Stimulated activated CD8-positive, alpha-beta memory T cell treated with anti-CD3 and anti-CD28 coated beads, Interleukin-15, amount 100 ng/mL, for 48 hours (primary cell): ENCODE measurements around the gene IL1RN.

Experiments
- DNase-seq, 2 donors: peaks; one replicate each; pipeline ENCODE4 v3.0.0-alpha.2; 2020; ENCODE audit warnings: low read depth in 2 of 2

IL1RN gene

DNA sequence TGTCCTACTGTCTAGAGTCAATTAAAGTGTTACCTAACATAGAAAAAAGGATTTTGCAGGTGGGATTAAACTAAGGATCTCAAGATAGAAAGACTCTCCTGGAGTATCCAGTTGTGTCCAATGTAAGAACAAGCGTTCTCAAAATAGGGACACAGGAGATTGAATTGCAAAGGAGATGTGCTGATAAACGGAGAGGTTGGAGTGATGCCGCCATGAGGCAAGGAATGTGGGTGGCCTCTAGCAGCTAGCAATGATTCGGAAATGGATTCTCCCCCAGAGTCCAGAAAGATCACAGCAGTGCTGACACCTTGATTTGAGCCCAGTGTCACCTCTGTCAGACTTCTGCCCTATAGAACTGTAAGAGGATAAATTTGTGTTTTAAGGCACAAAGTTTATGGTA lies 24.1 kb upstream of the IL1RN start:
- DNase-seq: no peak

DNA sequence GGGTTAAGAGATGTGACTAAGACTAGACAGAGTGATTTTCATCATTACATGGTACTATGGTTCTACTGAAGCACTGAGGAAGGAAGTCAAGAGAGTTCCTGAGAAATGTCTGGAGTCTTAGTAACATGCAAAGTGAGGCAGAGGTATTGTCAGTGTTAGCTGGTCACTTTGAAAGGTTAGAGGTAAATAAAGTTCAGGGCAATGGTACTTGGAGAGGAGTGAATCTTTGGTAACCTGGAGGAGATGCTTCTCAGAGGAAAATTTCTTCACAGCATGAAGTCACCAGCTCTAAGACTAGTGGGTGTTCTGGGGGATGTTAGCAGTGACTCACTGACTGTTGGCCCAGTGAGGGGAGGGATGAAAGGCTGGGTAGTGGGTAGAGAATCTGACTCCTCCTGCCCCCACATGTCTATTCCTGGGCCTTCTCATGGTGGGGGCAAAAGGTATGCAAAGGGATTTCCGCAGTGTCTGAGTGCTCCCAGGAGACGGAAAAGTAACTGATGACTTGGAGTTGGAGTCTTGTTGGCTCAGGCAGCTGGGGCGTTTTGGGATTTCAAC lies 23.3 kb upstream of the IL1RN start:
- DNase-seq: peak; percentile 37 to 39

DNA sequence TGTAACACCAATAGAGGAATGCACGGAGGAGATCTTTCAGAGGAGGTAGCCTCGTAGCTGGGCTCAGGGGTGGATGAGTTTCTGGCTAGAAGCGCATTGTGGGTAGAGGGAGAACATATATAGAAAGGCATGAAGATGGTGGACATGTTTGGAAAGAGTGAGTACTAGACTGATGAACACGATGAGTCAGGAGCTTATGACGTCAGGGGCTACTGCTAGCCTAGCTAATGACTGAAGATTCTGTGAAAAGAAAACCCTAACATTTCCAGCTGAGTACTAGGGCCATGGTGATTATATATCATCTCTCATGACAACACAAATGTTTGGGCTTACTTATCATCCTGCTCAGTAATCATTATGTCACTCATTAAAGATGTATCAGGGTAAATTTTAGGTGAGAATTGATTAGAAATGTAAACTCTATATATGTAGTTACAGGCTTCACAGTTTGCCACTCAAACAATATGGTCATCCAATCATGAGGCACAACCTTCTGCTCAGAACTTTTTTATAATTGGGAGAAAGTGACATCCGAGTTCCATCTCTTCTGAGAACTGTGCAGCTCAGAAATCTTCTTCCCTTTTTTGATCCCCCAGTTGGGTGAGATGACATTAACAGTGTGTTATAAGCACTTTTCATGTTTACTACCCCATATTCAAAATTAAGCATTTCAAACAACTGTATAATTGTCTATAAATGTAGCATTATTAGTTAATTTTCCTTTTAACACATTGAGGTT lies 22.2 kb upstream of the IL1RN start:
- peak; percentile 41 to 46 for DNase-seq

DNA sequence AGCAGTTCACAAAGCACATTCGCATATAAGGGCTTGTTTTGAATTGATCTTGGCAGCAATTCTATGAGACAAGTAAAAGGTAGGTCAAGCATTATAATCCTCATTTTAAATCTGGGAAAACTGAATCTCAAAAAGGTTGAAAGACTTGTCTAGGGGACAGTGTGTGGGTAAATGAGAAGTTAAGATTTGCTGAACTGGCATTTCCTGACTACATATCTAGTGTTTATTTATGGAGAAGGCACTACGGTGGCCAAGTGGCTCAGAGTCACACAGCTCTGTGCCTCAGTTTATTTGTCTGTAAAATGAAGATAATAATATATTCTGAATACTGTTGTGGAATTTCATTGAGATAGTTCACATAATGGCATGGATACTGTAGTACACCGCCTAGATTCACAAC lies 16.3 kb upstream of the IL1RN start:
- DNase-seq: no peak

DNA sequence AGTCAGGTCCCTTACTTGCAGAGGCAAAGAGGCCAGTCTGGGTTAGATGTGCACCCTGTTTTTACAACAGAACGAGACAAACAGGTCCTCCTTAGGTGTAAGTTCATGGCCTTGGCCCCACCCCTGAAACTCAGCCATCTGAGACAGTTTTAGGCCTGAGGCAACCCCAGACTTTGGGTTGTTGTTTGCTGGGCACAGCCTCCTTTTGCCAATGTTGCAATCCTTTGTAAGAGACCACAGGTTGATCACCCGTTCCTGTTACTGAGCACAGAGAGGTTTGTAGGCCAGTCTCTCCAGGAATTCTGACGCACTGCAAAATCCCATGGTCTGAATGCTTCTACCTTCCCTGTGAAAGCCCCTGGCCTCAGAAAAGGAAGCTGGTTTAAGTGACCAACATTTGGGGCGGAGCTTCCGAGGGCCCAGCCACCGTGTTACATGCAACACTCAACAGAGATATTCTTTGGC lies 15.5 kb upstream of the IL1RN start:
- DNase-seq: no peak

DNA sequence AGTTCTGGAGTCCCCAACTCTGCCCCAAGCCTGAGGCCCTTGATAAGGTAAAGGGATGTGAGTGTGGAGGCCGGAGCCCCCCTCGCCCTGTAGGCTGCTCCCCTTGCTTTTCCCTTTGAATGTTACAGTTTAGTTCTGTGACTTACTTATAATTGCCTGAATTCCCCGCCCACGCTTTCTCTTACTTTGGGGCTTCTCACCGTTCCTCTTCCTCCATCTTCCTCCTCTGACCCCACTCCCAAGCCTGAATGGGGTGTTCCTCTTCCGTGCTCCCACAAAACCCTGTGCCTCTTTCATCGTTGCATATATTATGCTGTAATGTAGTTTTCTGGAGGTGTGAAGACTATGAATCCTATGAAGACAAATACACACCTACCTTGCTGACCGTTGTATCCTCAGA lies 15.0 kb upstream of the IL1RN start:
- no peak for DNase-seq

DNA sequence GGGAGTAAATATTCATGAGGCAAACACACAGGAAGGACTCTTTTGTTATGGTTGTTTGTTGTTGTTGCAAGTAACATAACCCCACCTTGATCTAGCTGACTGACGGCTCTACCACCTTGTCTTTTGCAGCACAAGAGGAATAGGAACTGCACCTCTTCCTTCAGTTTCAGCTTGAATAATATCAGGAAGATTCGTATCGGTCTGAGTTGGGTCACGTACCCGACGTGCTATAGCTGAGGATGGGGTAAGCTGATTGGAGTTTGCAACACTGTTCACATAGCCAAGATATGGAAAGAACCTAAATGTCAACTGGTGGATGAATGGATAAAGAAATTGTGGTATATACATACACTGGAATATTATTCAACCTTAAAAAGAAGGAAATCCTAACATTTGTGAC lies 14.5 kb upstream of the IL1RN start:
- DNase-seq: no peak

DNA sequence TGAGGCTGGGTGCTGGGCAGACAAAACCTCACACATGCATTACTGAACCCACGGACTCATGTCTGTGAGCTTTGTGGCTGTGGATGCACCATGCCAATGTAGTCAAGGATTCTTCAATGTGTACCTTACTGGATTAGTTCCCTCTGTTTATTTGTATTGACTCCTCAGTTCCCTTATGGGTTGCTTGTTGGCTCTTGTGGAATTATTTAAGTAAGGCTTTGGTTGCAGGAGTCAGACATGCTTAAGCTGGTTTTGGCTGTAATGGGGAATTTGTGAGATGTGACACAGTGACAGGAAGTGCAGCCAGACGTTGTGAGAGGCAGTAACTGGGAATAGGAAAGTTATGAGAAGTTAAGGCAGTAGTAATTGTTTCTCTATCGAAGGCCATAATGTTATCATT lies 13.6 kb upstream of the IL1RN start:
- DNase-seq: no peak

DNA sequence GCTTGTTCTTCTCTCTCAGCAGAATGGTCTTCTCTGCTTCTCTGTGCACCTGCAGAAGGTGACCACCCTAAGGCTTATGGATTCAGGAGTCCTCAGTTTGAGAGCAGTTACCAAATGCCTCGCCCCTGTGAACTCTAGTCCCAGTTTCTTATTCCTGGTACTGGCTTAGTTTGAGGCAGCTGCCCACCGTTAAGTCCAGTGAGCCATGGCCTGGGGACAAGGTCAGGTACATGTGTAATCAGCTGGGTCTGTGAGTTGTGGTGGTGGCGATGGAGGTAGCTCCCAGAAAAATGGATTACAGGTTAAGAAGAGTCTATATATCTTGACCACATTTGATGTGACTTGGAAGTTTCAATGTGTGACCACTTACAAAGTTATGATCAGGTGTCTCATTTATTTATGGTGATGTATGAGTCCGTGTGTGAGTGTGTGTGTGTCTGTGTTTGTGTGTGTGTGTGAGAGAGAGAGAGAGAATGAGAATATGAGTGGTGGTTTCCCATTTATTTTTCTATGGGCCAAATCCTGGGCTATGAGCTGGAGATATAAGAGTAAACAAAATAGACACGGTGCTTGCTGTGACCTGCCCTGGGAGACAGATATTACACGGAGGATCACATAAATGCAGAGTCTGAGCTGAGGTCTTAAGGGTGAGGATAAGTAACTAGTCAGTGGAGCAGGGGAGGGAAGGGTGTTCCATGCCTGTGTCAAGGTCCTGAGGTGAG lies 13.0 kb upstream of the IL1RN start:
- no peak for DNase-seq

DNA sequence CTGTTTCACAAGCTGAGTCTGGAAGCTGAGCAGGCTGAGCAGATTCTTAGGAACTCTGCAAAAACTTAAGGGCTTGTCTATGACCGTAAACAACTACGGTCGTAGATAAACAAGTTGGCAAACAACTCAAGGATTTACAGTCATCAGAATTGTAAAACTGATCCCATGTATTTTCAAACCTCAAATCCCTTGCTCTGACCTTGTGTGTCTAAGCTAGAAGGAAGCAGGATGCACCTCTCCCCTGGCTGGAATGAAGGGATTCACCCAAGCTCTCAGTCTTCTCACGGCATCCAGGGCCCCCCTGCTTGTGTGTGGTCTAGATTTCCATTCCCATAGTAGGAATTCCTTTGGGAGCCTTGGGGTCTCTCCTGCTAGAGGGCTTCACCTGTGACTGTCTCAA lies 12.4 kb upstream of the IL1RN start:
- DNase-seq: no peak

DNA sequence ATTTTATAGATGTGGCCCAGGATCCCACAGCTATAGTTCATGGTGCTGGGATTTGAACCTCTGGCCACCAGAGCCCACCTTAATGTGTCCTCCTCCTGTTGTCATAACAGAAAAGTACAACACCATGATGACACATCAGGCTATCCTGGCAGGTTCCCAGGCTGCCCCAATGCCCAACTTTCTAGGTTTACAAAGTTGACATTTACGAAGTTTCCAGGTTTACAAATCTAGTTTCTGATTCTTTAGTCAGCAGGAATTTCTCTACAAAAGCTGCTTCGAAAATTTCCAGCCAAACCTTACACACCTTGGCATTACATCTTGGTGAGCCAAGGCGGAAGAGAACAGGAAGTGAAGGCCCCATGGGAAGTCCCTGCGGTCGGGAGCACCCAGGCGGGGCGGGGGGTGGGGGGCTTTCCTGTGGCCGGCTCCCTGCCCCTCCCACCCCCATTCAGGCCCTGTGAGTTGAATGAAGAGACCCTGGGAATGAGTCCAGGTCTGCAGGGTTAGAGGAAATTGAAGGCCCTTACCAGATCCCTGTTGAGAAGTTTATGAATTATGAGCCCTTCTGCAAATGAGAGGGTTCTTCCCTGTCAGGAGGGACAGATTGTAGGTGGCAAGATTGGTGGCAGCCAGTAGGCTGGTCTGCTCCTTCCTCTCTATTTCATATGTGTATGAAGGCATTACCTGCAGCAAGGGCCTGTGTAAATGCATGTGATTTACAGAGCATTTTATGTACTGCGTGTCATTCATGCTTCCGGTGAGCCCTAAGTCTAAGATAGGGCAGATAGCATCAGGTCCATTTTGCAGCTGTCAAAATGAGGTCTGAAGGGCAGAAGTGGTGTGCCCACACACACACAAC lies 11.1 kb upstream of the IL1RN start:
- DNase-seq: no peak

DNA sequence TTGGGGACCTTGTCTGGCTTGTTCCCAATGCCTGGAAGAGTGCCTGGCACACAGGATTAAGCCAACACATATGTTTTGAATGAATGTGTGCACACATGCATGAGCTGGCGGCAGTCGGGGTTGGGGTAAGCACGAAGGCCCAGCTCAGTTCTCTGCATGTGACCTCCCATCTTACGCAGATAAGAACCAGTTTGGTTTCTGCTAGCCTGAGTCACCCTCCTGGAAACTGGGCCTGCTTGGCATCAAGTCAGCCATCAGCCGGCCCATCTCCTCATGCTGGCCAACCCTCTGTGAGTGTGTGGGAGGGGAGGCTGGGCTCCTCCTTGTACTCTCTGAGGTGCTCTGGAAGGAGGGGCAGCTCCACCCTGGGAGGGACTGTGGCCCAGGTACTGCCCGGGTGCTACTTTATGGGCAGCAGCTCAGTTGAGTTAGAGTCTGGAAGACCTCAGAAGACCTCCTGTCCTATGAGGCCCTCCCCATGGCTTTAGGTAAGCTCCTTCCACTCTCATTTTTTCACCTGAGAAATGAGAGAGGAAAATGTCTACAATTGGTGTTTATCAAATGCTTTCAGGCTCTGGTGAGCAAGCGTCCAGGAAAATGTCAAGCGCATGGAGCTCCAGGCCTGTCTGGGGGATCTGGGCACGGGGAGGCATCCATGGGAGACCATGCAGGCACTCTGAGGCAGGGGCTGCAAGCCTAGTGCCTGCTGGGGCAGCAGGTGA lies 9.7 kb upstream of the IL1RN start:
- DNase-seq: peak; percentile 63

DNA sequence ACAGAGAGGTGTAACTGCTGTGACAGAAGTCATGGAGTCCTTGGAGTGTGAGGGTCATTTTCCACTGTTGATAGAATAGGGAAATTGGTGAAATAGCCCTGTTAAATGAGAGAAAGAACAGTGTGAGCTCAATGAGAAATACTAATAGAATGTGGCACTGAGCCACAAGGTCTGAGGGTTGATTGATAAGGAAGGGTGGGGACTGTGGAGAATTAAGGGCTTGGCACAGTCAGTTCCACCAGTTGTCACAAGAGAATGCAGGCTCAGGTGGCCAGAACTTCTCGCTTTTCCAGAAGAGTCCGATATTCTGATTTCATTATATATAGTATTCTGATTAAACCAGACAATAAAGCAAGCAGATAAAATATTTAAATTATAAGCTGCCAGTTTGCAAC lies 9.1 kb upstream of the IL1RN start:
- DNase-seq: no peak

DNA sequence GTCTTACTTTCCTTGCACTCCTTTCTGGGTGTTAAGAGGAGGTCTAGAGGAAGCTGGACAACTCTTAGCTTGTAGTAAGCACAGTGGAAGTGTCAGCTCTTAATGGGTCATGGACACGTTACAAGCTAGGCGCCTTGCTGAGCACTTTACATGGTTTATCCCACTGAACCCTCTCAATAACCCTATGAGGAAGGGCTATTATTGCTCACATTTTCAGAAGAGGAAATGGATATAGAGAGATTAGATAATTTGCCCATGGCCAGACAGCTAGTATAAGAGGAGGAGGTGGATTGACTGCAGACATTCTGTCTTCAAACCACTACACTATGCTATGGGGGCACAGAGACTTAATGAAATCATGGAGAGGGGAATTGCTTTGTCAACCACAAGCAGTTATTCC lies 8.3 kb upstream of the IL1RN start:
- DNase-seq: no peak

DNA sequence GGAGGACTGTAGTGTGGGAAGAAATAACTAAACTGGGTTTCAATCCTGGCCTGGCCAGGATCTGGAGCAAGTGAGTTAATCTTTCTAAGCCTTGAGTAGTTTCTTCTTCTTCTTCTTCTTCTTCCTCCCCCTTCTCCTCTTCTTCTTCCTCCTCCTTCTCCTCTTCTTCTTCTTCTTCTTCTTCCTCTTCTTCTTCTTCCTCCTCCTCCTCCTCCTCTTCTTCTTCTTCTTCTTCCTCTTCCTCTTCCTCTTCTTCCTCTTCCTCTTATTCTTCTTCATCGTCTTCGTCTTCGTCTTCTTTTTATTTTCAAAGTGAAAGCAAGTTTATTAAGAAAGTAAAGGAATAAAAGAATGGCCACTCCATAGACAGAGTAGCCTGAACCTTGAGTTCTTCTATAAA lies 6.5 kb upstream of the IL1RN start:
- no peak for DNase-seq

DNA sequence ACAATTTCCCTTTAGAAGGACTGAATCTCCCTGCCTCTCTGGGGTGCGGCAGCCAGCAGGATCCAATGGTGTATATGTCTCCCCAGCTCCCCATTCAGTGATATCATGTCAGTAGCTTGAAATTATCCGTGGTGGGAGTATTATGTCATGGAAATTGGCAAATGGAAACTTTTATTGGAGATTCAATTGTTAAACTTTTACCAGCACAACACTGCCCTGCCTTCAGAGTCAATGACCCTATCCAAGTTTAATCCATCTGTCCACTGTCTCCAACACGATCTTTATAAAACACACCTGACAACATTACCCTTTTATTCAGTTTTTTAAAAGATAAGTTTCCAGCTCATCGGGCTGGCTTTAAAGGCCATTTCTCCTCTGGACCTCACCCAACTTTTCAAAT lies 5.0 kb upstream of the IL1RN start:
- DNase-seq: no peak

DNA sequence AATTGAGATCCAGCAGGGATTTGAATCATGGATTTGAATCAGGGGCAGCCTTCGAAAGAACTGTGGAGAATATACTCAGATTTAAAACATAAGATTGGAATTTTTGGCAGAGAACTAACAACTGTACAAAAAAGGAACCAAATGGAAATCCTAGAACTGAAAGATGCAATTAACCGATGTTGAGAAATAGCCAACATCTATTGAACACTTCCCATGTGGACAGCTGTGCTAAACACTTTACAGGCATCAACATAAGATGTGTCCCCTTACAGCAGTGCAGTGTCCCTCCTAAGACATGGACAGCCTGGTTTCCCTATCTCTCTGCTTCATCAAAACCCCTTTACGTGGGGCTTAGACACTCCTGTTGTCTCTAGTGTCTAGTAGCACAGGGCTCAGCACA lies 3.7 kb upstream of the IL1RN start:
- no peak for DNase-seq

DNA sequence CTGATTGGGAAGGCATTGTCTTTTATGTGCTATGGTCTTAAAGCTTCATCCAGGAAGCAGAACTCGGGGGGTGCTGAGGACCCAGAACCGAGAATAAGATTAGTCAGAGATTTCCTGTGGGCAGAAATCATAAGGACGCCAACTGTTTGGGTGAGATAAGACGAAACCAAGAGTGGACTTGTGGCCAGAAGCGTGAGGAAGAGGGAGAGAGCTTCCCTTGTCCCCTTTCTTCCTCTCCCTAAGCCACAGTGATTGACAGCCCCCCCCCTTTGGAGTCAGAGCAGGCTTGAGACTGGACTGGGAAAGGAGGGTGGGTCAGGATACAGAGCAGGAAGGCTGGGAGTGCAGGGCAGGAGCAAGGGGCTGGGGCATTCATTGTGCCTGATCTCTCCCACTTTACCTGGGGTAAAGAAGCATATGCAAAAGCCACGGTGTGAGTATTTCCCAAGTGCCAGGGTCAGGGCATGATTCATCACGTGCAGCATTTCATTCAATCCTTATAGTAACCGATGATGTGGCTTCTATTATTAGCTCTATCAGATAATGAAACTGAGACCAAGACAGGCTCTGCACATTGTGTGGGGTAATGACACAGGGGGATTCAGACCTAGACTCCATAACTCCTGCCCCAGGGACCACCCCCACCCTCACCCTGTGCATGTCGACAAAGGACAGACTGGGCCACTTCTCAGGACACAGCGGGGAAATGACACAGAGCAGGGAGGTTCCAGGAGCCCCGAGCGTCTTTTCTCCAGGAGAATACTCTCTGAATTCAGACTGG lies 3.0 kb upstream of the IL1RN start:
- peak in 1 of 2 donors; percentile 16 for DNase-seq

DNA sequence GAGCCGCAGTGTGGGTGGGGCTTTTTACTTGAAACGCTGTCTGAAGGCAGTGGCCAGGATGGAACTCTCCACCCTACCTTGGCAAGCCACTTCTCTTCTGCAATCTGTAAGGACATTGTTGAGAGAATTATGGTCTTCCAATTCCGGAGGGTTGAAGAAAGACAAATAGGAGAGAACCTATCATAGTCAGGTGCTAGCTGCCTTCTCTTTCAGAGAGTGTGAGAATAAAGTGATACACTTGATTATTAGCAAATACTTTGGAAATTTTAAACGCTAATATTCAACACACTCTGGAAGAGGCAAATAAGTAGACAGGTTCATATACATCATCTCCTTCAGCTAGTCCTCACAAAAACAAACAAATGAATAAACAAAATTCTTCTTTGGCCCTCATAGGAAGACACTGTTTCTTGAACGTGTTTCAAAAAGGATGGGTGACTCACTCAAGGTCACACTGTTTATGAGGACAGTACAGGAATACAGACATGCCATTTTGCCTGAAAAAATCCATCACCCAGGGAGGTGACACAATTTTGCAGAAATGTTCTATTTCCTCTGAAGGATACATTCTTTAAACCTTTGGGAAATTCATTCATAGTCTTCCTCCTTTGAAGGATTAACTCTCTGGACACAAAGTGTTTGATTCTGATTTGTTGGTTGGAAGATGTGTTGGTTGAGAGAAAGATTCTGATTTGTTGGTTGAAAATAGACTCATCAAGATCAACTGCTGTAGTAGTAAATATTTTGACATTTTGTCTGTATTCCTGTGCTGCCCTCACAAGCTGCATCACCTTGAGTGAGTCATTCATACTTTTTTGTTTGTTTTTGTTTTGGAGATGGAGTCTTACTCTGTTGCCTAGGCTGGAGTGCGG lies 2.2 kb upstream of the IL1RN start:
- DNase-seq: no peak
